ENCODE measurements around the gene NCBP2. TPM values are rescaled to one million over a fixed set of nuclear protein-coding genes. Genes with fewer than 3 reads are reported as not detected.

NCBP2 gene
- total RNA-seq, 1 donor from 2014 or later = 29.8 TPM

DNA sequence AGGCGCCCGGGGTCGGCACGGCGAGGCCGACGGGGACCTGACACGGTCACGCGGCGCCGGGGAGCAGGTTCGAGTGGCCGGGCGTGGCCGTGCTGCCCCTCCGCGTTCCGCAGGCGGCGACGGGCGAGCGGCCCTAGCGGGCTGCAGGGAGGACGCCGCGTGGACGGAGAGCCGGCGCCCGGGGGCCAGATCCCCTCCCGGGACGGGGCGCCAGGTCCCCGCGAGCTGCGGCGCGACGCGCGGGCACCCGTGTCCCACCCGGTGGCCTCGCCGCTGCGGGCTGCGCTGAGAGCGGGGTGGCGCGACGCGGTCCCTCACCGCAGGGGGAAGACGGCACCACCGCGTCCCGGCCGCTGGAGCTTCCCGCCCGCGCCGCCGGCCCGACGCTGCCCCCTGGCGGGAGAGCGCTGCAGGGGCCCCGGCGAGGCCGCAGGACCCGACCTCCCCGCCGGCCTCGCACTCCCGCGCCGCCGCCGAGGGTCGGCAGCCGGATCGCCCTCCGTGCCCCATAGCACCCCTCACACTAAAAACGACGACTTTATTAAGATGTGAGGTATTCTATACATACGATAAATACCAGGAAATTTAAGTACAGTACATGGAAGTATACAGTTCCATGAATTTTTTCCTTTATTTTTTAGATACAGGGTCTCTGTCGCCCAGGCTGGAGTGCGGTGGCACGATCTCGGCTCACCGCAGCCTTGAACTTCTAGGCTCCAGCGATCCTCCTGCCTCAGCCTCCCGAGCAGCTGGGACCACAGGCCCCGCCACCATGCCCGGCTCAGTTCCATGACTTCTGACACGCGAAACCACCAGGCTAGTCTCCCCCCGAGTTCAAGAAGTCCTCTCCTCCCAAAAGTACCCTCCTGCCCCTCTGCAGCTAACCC lies 27.6 kb upstream of the NCBP2 start:
- intact Hi-C loops (cut with DNase I) = loop anchor here (2.0 kb wide), 1 partner anchor 131 kb away; no protein-coding TSS in a partner anchor
- DNase-seq (ENCODE audit: missing footprints) = peak; percentile 88

GRCh38 chr3:196969134-196969659 lies 26.9 kb upstream of the NCBP2 start:
- no peak for ATAC-seq
- intact Hi-C loops (cut with DNase I) = no loop called here

More for the DNA sequence above, 27.6 kb upstream of the NCBP2 start:
- ATAC-seq = peak; percentile 88

GRCh38 chr3:196968233-196969133 lies 26.2 kb upstream of the NCBP2 start, which contains the start of gene PIGZ:
Gene PIGZ, minus strand, starts transcription at chr3:196968833. Its CDS starts 16,802 bp downstream, at chr3:196952031.
- ATAC-seq (peak; percentile 86), DNase-seq (ENCODE audit: missing footprints) (no peak)
- intact Hi-C loops (cut with DNase I) = no loop called here

More at GRCh38 chr3:196969134-196969659, 26.9 kb upstream of the NCBP2 start:
- DNase-seq (ENCODE audit: missing footprints) = no peak

DNA sequence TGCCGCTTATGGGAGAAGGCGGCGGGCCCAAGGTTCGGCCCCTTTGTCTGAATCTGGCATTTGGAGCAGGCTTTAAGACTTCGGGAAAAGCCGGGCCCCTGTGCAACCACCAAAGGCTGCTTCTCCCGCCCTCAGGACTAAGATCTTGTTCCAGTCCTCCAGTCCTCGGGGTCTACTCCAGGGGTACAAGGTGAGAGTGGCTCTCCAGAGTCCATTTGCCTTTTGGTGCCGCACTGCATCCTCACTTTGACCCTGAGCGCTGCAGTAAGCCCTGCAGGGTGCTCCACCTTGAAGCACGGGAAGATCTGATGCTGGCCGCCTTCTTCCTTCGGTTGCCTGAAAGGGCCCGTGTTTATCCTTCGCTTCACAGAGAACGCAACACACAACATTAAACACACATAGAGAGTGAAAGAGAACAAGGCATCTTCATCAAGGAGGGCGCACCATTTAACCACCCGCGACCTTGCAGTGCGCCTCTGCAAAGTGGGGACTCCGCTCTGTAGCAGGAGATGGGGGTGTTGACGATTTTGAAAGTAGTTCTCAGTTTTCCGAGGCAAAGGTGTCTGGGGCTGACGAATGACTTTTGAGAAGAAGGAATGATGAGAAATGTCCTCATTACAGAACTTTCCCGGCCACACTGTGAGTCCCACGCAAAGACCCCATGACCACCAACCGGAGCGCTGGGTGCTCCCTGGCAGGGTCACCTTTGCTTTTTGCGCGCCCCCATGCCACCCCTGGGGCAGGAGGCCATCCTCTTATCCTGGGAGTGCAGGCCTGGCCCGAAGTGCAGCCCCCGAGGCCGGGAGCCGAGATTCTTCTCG lies 25.3 kb upstream of the NCBP2 start:
- intact Hi-C loops (cut with DNase I) = no loop called here
- no peak for DNase-seq (ENCODE audit: missing footprints)
- ATAC-seq = no peak

DNA sequence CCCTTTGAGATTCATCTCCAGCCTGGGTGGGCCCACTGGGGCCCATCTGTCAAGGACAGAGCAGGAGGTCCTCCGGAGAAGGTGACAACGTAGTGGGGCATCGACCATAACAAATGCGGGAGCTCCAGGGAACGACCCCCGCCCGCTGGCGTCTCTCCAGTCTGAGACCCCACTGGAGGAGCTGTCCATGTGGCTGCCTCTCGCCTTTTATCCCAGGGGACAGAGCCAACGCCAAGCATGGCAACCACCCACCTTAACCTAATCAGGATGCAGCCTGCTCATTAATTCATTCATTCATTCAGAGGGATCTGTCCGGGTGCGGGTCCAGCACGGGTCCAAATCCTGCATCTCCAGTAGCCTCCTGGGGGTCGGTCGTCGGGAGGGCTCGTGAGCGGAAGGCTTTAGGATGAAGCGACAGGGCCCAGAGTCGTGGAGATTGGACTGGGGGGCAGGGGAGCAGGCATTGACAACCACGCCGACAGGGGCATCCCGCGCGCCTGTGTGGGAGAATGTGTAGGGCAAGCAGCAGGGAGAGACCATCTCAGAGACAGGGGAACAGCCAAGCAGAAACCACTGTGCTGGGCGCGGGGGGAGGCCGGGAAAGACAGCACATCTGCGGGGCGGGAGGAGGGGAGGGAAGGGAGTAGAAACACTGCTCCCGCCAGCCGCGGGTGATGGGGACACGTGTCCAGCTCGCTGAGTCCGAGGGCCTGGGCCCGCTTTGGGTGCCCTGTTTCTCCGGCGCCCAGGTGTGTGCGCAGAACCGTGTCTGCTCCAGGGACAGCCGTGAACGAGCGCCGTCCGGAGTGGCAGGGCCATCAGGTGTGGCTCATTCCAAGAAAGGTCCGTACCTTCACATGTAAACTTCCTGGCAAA lies 24.4 kb upstream of the NCBP2 start:
- DNase-seq (ENCODE audit: missing footprints) = no peak
- intact Hi-C loops (cut with DNase I) = no loop called here
- no peak for ATAC-seq

DNA sequence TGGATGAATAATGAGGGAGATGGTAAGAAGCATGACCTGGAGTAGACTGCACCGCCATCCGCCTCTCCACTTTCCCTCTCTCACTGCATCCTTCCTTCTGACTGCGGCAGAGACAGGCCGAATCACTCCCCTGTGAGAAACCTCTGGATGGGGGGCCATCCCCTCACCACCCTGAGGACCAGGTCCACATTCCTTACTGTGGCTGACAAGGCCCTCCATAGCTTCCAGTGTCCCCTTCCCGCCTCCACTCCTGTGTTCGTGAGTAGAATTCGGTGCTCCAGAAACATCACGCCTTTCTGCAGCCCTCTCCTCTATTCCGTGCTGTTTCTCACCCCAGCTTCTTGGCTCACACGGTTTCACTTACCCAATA lies 23.5 kb upstream of the NCBP2 start:
- intact Hi-C loops (cut with DNase I) = no loop called here
- no peak for ATAC-seq

DNA sequence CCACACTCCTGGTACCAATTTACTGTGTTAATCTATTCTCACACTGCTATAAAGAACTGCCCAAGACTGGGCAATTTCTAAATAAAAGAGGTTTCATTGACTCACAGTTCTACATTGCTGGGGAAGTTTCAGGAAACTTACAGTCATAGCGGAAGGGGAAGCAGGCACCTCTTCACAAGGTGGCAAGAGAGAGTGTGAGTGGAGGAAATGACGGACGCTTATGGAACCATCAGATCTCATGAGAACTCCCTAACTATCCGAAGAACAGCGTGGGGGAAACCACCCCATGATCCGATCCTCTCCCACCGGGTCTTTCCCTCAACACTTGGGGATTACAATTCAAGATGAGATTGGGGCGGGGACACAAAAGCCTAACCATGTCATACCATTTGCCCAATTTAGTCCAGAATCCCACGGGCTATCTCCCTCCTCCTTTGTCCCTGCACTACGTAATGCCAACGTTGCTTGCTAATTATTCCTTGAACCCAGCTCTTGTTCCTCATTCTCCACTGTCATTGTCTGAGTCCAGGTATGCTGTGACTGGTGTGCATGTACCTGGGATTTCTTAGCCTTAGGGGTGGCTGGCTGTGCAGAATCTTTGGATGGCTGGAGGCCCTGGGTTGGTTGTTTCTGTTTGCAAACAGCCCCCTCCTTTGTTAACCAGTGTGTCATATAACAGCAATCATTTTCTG lies 22.9 kb upstream of the NCBP2 start:
- ATAC-seq = no peak
- intact Hi-C loops (cut with DNase I) = no loop called here
- no peak for DNase-seq (ENCODE audit: missing footprints)

More for the DNA sequence above, 23.5 kb upstream of the NCBP2 start:
- no peak for DNase-seq (ENCODE audit: missing footprints)

DNA sequence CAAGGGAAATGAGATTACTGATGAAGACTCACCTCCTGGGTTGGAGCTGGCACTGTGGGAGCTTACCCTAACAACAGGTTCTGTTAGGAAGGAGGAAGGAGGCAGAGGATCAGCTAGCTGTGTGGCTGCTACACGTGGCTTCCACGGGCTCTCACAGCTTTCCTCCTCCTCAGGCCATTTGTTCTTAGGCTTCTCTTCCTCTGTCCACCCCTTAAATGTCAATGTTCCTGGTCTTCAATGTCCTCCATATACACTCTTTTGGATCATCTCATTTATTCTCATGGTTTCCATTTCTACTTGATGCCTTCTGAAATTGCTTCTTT lies 21.3 kb upstream of the NCBP2 start:
- intact Hi-C loops (cut with DNase I) = no loop called here
- DNase-seq (ENCODE audit: missing footprints) (no peak), ATAC-seq (no peak)

- no peak for ATAC-seq
- intact Hi-C loops (cut with DNase I) = no loop called here
- DNase-seq (ENCODE audit: missing footprints) = no peak
These were observed 20.8 kb upstream of the NCBP2 start for GRCh38 chr3:196962930-196963630.

- ATAC-seq (no peak), DNase-seq (ENCODE audit: missing footprints) (no peak)
- intact Hi-C loops (cut with DNase I) = no loop called here
These were observed 20.0 kb upstream of the NCBP2 start for GRCh38 chr3:196962108-196962929.

GRCh38 chr3:196954832-196955231 lies 12.5 kb upstream of the NCBP2 start:
- intact Hi-C loops (cut with DNase I) = no loop called here
- ATAC-seq (no peak), DNase-seq (ENCODE audit: missing footprints) (no peak)

DNA sequence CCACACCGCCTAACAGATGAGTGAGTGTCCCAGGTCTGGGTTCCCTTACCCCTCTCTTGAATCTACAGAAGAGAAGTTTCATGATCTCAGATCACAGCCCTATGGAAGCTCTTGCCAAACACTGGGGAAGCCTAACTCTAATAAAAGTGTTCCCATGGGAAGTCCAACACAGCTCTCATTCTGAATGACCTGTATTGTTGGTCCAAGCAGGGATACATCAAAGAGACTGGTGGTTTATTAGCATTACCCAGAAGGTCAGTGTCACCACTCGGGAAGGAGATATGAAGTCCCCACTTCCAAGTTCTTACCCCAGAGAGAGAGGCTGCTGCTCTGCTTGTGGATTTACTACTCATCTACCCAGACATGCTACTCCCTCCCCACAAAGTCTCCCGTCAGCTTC lies 9.0 kb upstream of the NCBP2 start:
- intact Hi-C loops (cut with DNase I) = no loop called here
- DNase-seq (ENCODE audit: missing footprints) = no peak
- no peak for ATAC-seq

- intact Hi-C loops (cut with DNase I) = loop anchor here (10.0 kb wide), 1 partner anchor 215 kb away; the partner anchor contains the start of gene PAK2
- ATAC-seq (no peak), DNase-seq (ENCODE audit: missing footprints) (no peak)
These were observed 7.4 kb upstream of the NCBP2 start for GRCh38 chr3:196949750-196950149.

DNA sequence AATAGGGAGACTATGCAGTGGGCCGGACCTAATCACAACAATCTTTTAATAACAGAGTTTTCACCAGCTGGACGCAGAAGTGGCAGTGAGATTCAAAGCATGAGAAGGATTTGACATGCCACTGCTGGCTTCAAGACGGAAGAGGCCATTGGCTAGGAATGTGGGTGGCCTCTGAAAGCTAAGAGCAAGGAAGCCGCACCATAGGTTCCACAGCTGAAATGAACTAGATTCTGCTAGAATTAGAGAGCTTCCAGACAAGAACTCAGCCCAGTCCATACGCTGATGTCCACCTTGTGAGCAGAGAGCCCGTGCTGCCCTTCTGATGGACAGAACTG lies 6.9 kb upstream of the NCBP2 start:
- no peak for DNase-seq (ENCODE audit: missing footprints)
- no peak for ATAC-seq

GRCh38 chr3:196948442-196949284 lies 6.3 kb upstream of the NCBP2 start:
- intact Hi-C loops (cut with DNase I) = loop anchor here (10.0 kb wide), 1 partner anchor 214 kb away; the partner anchor contains the start of gene PAK2
- ATAC-seq (peak; percentile 27), DNase-seq (ENCODE audit: missing footprints) (no peak)

More for the DNA sequence above, 6.9 kb upstream of the NCBP2 start:
- intact Hi-C loops (cut with DNase I) = loop anchor here (10.0 kb wide), 1 partner anchor 214 kb away; the partner anchor contains the start of gene PAK2

Measured in Right ventricle myocardium inferior (tissue), 1 donor.